ENCODE measurements around the gene SLC26A9.

The SLC26A9 gene

DNA sequence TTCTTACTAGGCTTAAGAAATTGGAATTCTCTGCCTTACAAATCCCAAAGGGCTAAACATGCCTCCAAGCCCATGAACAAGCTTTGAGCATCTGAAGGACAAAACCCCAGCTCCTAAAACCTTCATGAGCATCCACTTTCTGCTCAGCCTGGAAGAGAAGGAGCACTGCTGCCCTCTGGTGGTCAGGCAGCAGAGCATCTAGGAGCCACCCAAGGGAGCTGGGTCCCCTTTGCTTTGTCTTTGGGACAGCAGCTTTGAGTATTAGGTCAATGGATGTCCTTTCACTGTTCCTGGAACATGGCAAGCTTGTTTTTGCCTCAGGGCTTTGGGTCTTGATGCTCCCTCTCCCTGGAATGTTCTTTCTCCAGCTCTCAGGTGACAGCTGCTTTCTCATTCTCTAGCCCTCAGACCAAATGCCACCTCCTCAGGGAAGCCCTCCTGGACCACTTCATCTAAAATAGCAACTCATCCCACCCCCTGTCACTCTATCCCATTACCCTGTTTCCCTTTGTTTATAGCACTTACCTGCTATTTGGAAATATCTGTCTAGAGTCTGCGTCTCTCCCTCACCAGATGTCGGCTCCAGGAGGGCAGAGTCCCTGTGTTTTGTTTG lies 34.3 kb upstream of the SLC26A9 start:
- TF ChIP-seq, protein P1, sequence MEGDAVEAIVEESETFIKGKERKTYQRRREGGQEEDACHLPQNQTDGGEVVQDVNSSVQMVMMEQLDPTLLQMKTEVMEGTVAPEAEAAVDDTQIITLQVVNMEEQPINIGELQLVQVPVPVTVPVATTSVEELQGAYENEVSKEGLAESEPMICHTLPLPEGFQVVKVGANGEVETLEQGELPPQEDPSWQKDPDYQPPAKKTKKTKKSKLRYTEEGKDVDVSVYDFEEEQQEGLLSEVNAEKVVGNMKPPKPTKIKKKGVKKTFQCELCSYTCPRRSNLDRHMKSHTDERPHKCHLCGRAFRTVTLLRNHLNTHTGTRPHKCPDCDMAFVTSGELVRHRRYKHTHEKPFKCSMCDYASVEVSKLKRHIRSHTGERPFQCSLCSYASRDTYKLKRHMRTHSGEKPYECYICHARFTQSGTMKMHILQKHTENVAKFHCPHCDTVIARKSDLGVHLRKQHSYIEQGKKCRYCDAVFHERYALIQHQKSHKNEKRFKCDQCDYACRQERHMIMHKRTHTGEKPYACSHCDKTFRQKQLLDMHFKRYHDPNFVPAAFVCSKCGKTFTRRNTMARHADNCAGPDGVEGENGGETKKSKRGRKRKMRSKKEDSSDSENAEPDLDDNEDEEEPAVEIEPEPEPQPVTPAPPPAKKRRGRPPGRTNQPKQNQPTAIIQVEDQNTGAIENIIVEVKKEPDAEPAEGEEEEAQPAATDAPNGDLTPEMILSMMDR (IDR thresholded peaks at IDR 0.05; ENCODE audit: extremely low read depth, missing control alignments): peak; percentile 97
- peak; percentile 80 for DNase-seq (ENCODE audit: low spot score)

DNA sequence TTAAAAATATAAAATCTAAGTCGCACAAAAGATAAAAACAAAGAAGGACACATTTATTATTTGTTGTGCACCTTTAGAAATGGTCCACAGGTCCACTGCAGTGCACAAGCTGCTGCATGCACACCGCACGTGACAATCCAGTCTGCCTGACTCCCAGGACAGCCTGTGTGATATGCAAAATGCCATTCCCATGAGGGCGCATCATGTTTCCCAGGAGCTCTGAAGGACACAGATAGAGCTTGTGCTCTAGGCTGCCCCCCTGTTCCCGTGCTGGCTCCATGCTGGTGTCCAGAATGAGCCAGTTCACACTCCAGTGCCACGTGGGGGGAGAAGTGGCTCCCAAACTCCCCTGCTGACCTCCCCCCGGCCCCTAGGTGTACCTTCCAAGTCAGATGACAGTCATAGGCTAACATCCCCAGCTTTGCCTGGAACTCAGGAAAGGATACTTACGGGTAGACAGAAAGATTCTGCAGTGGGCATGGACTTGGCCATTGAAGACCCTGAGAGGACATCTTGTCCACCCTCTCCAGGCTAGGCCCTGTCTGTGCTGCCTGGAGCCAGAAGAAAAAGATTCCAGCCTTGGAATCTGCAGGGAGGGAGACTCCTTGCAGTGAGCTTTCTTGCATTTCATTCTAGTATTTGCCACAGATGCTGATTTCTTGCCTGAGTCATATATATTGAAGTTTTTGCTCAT lies 33.6 kb upstream of the SLC26A9 start:
- TF ChIP-seq, protein P1 (IDR thresholded peaks at IDR 0.05; ENCODE audit: extremely low read depth, missing control alignments): no peak
- no peak for DNase-seq (ENCODE audit: low spot score)

DNA sequence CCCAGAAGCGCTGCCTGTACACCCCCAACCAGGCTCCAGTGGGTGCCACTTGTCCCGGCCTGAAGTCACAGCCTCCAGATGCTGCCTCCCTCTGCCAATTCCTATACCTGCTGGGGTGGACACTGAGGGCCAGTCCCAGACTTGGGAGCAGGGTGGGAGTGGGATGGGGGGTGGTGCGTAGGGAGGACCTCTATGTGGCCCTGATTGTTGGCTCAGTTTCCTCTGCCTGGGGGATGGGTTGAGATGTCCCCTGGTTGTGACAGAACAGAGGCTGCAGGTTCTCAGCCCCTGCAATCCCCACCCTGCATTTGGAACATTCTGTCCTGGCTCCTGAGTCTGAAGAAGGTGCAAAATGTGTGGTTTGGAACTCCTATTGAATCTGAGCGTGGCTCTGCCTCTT lies 32.8 kb upstream of the SLC26A9 start:
- DNase-seq (ENCODE audit: low spot score): no peak
- TF ChIP-seq, protein P1 (IDR thresholded peaks at IDR 0.05; ENCODE audit: extremely low read depth, missing control alignments): no peak

DNA sequence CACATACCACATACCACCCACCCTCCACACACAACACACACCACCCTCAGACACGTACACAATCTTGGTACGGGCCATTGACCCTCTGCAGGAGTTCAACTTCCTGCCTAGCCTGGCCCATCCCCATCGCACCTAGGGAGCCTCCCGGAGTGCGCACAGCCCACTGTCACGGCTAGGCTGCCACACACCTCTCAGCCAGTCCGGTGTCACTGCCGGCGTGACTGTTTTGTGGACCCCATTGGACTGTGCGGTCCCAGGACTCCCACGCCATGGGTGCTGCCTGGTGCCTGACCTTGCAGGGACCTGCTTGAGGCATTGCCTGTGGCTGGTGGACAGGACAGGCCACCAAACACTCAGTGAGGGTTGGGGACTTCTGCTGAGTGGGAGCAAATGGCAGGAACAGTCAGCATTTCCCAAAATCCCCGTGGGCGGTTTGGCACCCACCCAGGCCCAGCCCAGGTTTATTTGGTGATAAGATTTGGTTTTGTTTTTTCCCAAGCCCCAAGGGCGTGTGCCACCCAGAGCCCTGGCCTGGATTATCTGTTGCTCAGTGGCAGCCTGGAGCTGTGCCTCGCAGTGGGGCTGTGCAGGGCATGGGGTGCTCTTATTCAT lies 32.2 kb upstream of the SLC26A9 start:
- TF ChIP-seq, protein P1 (IDR thresholded peaks at IDR 0.05; ENCODE audit: extremely low read depth, missing control alignments): no peak
- no peak for DNase-seq (ENCODE audit: low spot score)

DNA sequence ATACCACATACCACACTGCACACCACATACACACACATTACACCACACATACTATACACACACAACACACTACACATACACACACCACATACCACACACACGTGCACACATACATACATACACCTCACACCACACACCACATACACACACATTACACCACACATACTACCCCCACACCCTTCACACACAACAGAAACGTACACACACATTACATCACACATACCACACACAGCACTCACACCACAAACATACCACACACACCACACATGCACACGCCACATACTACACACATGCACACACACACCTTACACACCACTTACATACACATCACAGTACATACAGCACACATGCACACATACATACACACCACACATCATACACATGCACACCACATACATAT lies 31.5 kb upstream of the SLC26A9 start:
- TF ChIP-seq, protein P1 (IDR thresholded peaks at IDR 0.05; ENCODE audit: extremely low read depth, missing control alignments): no peak
- no peak for DNase-seq (ENCODE audit: low spot score)

DNA sequence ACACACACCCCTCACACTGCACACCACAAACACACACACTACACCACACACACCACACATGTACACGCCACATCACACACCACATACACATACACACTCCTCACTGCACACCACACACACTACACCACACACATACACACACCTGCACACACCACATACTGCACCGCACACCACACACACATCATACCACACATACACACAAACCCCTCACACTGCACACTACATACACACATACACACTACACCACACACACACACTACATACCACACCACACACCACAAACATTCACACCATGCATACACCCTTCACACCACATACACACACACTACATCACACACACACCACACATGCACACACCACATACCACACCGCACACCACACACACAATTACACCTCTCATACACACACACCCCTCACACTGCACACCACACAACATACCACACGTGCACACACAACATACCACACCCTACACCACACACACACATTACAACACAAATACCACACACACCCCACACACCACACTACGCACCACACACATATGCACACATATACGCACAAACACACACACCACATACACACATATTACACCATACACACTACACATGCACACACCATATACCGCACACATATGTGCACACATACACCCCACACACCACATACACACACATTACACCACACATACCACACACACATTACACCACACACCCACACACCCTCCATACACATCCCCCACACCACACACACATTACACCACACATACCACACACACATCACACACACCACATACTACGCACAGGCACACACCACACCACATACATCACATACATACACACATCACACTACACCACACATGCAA lies 30.3 kb upstream of the SLC26A9 start:
- DNase-seq (ENCODE audit: low spot score): no peak
- TF ChIP-seq, protein P1 (IDR thresholded peaks at IDR 0.05; ENCODE audit: extremely low read depth, missing control alignments): no peak
